Omental fat pad (tissue), 4 donors: ENCODE measurements around the gene ELL2. TPM values are rescaled to one million over a fixed set of nuclear protein-coding genes. Genes with fewer than 3 reads are reported as not detected.
"Not testable (repeated sequence)": the region's sequence is repeated elsewhere in the genome, so short reads cannot be mapped to it uniquely, and the experiment has no call there.

Source experiments
- ATAC-seq: fragments of 150-250 bp; one replicate; pipeline ENCODE4 v1.9.1; 2016; ENCODE audit warnings: mild to moderate bottlenecking, moderate library complexity; ENCODE audit not compliant: low FRiP score
- DNase-seq: peaks from one replicate; pipeline ENCODE4 v3.0.0-alpha.2; 2019; ENCODE audit warnings: low spot score
- total RNA-seq, 4 donors: library from RNA; depleted of rRNA; stranded (reverse); fragments of >200 nt; gene quantifications; one replicate each; pipeline ENCODE4 v1.1.0, GENCODE V29; 2016
- TF ChIP-seq, protein P1 (sequence below), 3 donors: fragments of 450-650 bp; IDR thresholded peaks; one replicate each; pipeline ENCODE4 v1.5.1; 2016 to 2017; ENCODE audit warnings: antibody characterized with exemption in 3 of 3, mild to moderate bottlenecking in 3 of 3, moderate library complexity in 2 of 3

Gene ELL2
- total RNA-seq, 4 donors from 2014 or later = 64.3 to 318 (median 121) TPM

- TF ChIP-seq, protein P1, sequence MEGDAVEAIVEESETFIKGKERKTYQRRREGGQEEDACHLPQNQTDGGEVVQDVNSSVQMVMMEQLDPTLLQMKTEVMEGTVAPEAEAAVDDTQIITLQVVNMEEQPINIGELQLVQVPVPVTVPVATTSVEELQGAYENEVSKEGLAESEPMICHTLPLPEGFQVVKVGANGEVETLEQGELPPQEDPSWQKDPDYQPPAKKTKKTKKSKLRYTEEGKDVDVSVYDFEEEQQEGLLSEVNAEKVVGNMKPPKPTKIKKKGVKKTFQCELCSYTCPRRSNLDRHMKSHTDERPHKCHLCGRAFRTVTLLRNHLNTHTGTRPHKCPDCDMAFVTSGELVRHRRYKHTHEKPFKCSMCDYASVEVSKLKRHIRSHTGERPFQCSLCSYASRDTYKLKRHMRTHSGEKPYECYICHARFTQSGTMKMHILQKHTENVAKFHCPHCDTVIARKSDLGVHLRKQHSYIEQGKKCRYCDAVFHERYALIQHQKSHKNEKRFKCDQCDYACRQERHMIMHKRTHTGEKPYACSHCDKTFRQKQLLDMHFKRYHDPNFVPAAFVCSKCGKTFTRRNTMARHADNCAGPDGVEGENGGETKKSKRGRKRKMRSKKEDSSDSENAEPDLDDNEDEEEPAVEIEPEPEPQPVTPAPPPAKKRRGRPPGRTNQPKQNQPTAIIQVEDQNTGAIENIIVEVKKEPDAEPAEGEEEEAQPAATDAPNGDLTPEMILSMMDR (IDR thresholded peaks at IDR 0.05) = no peak
- DNase-seq = no peak
- ATAC-seq = no peak
Measured at GRCh38 chr5:95909738-95910137, 51.9 kb downstream of the ELL2 start.

GRCh38 chr5:95908799-95909198 lies 52.9 kb downstream of the ELL2 start:
- TF ChIP-seq, protein P1 (IDR thresholded peaks at IDR 0.05) = no peak
- ATAC-seq = no peak

DNA sequence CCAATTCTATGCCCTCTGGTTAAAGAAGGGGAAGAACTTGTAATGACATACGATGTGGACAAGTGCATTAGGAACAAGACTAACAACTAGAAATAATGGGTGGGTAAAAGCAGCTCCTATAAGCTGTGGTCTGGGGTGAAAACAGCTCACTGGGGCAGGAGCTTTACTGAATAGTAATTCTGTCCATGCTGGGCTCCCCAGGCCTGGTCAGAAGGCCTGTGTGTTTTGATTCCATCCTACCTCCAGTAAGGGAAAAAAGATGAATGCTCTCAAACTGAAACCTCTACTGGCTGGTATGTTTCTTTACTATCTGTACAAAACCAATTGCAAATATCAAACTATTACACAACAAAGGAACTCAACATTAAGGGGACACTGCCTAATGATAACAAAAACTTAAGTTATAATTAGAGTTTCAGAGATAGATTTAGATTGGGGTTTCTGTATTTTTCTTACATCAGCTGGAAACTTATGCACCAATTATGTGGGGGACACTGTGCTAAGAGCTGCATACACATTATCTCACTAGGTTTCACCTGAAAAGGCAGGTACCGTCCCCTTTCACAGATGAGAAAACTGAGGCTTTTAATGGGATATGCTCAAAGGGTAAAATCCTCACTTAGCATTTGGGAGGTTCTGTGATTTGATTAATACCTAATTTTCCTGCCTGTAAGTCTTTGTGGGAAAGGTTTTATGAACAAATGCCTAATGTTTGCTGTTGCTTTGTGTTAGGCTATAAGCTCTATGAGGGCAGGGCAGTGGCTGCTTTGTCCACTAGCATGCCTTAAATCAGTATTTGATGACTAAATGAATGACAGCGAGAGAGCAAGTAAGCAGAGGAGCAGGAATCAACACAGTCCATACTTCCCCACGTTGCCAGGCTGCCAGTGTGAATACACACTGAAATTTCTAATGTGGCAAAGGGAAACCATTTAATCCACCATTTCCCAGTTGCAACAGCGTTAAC lies 53.6 kb downstream of the ELL2 start:
- TF ChIP-seq, protein P1 (IDR thresholded peaks at IDR 0.05) = no peak
- DNase-seq = no peak
- no peak for ATAC-seq

More at GRCh38 chr5:95908799-95909198, 52.9 kb downstream of the ELL2 start:
- DNase-seq = no peak

- TF ChIP-seq, protein P1 (IDR thresholded peaks at IDR 0.05) = no peak
- ATAC-seq (no peak), DNase-seq (no peak)
Measured at GRCh38 chr5:95907067-95907705, 54.5 kb downstream of the ELL2 start.

DNA sequence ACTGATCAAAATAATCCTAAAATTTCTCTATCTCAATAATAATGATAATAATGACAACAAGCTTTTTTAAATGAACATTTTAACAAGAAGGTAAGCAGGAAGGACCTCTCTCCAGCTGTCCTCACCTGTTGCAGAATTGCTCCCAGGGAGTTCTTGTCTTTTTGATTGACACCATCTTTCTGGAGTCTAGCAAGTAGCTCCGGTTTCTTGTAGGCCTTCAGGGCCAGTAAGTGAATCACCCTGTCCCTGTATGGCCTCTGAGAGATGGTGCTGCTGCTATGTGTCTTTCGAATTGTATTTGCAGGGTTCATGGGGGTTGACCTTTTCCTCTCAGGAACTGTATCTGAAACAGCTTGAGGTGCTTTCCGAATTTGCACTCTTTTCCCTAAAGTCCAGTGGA lies 55.3 kb downstream of the ELL2 start:
- DNase-seq, ATAC-seq: not testable (repeated sequence)

DNA sequence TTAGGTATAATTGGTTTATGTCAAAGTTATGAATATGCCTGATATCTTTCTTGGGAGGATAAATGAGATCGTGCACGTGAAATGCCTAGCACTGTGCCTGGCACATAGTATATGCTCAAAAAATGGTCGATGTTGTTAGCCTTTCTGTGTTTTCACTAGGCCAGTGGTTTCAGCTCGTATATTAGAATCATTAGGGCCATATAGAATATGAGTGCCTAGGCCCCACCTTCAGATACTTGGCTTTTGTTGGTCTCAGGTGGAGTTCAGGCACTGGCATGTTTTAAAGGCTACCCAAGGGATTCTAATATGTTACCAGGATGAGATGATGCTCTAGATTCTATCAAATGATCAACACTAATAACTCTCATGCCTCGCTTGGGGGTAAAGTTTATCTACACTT lies 56.8 kb downstream of the ELL2 start:
- TF ChIP-seq, protein P1 (IDR thresholded peaks at IDR 0.05) = no peak
- DNase-seq (no peak), ATAC-seq (no peak)

DNA sequence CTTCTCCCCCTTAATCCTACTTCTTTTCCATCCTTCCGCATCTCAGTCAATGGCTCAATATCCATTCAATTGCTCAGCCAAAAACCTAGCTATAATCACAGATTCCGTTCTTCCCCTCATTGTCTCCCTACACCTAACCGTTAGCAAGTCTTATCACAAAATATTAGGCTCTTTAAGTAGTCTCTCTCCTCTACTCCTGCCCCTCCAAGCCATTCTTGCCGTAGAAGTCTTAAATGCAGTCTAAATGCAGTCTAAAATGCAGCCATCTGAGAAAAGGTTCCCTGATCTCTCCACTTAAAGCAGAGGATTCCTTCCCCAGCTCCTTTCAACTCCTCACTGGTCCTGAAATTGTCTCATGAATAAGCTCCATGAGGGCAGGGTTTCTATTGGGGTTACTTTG lies 57.8 kb downstream of the ELL2 start:
- TF ChIP-seq, protein P1 (IDR thresholded peaks at IDR 0.05) = no peak
- DNase-seq (no peak), ATAC-seq (no peak)
